DOHH2 (cell line): Measurements from ENCODE around the gene SNHG17.

ENCODE experiments used
- EZH2phosphoT487 ChIP-seq: fragments of 200-600 bp; sonication (generic); IDR thresholded peaks from 2 replicates; pipeline ENCODE4 v1.6.1; 2017; ENCODE audit warnings: borderline replicate concordance, mild to moderate bottlenecking, antibody characterized with exemption, low read length, moderate library complexity, mixed read lengths
- TF ChIP-seq, protein P1 (sequence below): fragments of 200-600 bp; sonication (generic); IDR thresholded peaks from one replicate; pipeline ENCODE4 v1.5.1; 2014; ENCODE audit warnings: antibody characterized with exemption, mild to moderate bottlenecking, low read depth, low read length; ENCODE audit not compliant: poor library complexity, severe bottlenecking

DNA sequence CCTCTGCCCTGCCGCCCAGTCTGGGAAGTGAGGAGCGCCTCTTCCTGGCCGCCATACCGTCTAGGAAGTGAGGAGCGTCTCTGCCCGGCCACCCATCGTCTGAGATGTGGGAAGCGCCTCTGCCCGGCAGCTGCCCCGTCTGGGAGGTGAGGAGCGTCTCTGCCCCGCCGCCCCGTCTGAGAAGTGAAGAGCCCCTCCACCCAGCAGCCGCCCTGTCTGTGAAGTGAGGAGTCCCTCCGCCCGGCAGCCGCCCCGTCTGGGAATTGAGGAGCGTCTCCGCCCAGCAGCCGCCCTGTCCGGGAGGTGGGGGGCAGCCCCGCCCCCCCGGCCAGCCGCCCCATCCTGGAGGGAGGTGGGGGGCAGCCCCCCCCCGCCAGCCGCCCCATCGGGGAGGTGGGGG, 27.8 kb downstream of the SNHG17 start:
- TF ChIP-seq, protein P1, sequence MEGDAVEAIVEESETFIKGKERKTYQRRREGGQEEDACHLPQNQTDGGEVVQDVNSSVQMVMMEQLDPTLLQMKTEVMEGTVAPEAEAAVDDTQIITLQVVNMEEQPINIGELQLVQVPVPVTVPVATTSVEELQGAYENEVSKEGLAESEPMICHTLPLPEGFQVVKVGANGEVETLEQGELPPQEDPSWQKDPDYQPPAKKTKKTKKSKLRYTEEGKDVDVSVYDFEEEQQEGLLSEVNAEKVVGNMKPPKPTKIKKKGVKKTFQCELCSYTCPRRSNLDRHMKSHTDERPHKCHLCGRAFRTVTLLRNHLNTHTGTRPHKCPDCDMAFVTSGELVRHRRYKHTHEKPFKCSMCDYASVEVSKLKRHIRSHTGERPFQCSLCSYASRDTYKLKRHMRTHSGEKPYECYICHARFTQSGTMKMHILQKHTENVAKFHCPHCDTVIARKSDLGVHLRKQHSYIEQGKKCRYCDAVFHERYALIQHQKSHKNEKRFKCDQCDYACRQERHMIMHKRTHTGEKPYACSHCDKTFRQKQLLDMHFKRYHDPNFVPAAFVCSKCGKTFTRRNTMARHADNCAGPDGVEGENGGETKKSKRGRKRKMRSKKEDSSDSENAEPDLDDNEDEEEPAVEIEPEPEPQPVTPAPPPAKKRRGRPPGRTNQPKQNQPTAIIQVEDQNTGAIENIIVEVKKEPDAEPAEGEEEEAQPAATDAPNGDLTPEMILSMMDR, result no peak
- no peak for TF ChIP-seq EZH2phosphoT487
